Measurements from ENCODE around the gene MEI1. TPM values are rescaled to one million over a fixed set of nuclear protein-coding genes. Genes with fewer than 3 reads are reported as not detected.

MEI1 gene
- total RNA-seq, 1 donor from 2014 or later = 26.1 TPM

DNA sequence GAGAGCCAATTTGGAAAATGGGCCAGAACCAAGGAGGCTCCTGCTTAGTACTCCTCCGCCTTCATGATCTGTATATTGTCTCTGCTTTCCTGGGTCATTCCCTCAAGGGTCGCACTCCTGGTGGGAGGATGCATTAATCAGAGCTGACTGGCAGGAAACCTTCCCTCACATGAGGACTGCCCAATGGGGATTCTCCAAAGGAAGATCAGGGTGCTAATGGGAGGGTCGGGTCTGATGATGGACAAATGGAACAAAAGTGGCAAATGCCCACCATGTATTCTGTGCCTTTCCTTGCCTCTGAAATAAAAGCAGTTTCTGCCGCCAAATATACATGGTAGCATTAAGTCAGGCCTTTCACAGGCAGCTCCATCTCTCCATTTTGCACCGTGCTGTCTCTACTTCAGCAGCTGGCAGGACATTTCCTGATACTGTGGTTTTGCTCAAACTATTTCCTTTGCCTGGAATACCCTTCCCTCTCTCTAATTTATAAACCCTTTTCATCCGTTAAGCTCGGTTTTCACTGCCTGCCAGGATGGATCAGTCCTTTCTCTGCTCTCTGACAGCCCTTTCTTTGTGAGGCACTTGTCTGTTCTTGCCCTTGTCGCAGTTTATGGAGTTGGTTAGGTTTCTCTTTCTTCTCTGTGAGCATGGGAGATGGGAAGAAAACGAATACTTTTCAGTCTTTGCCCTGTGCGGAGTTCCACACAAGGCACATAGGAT is 147.1 kb downstream of the MEI1 start:
- no peaks in the 10 kb centered on the region for H3K9me3 Mint-ChIP-seq
- peak overlapping the region; percentile 77 for H3K27ac Mint-ChIP-seq
- H3K4me1 Mint-ChIP-seq (ENCODE audit: low read depth) = peaks cover 52% of the 10 kb centered on the region
- H3K27me3 Mint-ChIP-seq (ENCODE audit: low read depth) = no peaks in the 10 kb centered on the region
- no peak for DNase-seq (ENCODE audit: low spot score)
- H3K4me3 Mint-ChIP-seq (ENCODE audit: low read depth) = no peak overlapping the region
- H3K36me3 Mint-ChIP-seq (ENCODE audit: low read depth) = peaks cover 64% of the 10 kb centered on the region
- intact Hi-C loops (cut with micrococcal nuclease) = no loop called here

DNA sequence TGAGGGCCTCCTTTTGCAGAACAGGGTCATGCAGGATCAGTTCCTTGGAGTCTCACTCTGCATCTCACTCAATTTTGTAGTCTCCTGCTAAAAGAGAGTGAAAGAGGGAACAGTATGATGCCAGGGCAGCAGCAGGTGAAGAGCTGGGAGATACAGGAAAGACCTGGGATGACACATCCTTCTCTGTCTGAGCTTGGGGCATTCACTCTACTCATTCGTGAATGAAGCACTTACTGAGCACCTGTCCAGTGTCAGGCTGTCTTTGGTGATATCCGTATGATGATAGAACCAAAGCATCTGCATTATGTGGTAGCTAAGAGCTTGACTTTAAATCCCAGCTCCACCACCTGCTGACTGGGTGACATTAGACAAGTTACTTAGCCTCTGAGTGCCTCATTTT is 148.0 kb downstream of the MEI1 start:
- H3K4me3 Mint-ChIP-seq (ENCODE audit: low read depth) = no peak overlapping the region
- intact Hi-C loops (cut with micrococcal nuclease) = no loop called here
- no peaks in the 10 kb centered on the region for H3K9me3 Mint-ChIP-seq
- DNase-seq (ENCODE audit: low spot score) = no peak
- H3K36me3 Mint-ChIP-seq (ENCODE audit: low read depth) = peaks cover 63% of the 10 kb centered on the region
- peak overlapping the region; percentile 55 for H3K27ac Mint-ChIP-seq
- peaks cover 46% of the 10 kb centered on the region for H3K4me1 Mint-ChIP-seq (ENCODE audit: low read depth)
- H3K27me3 Mint-ChIP-seq (ENCODE audit: low read depth) = no peaks in the 10 kb centered on the region

DNA sequence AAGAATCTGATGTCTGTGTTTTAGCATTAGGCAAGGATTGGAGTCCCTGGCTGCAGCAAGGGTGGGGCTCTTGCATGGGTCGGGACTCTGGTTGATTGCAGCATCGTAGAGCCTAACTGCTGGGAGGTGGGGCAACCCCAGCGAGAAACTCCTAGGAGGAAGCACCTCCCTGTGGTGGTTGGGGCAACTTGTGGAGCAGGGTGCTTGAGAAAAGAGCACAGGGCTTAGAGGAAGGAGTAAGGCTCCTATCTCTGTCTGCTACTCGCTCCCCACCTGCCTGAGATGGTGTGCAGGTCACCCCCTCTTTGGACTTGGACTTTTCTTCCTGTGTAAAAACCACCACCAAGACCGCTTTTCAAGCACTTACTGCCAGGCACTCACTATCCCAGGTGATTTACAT is 149.2 kb downstream of the MEI1 start:
- no peak overlapping the region for H3K4me3 Mint-ChIP-seq (ENCODE audit: low read depth)
- intact Hi-C loops (cut with micrococcal nuclease) = no loop called here
- peaks cover 43% of the 10 kb centered on the region for H3K4me1 Mint-ChIP-seq (ENCODE audit: low read depth)
- DNase-seq (ENCODE audit: low spot score) = no peak
- no peaks in the 10 kb centered on the region for H3K27me3 Mint-ChIP-seq (ENCODE audit: low read depth)
- H3K27ac Mint-ChIP-seq = no peak overlapping the region
- H3K9me3 Mint-ChIP-seq = no peaks in the 10 kb centered on the region
- H3K36me3 Mint-ChIP-seq (ENCODE audit: low read depth) = peaks cover 63% of the 10 kb centered on the region

Other genes with a start within 250 kb of the MEI1 start
- 72.1 and 74.3 TPM in 2 replicates for gene PHF5A, start 230.8 kb upstream of the MEI1 start, total RNA-seq
- gene ACO2, start 230.4 kb upstream of the MEI1 start, total RNA-seq = 94.1 and 96.1 TPM in 2 replicates
- 28.6 and 33.2 TPM in 2 replicates for gene POLR3H, start 155.0 kb upstream of the MEI1 start, total RNA-seq
- not detected in 2 replicates for gene CSDC2, start 138.5 kb upstream of the MEI1 start, total RNA-seq
- gene PMM1, start 109.7 kb upstream of the MEI1 start, total RNA-seq = 23.4 and 25.8 TPM in 2 replicates
- 57.3 and 58.5 TPM in 2 replicates for gene DESI1, start 78.5 kb upstream of the MEI1 start, total RNA-seq
- 420 and 421 TPM in 2 replicates for gene XRCC6, start 78.2 kb upstream of the MEI1 start, total RNA-seq
- gene SNU13, start 10.6 kb upstream of the MEI1 start, total RNA-seq = 270 and 284 TPM in 2 replicates
- gene CCDC134, start 101.2 kb downstream of the MEI1 start, total RNA-seq = 17.4 and 19.6 TPM in 2 replicates
- 191 and 202 TPM in 2 replicates for gene SREBF2, start 133.6 kb downstream of the MEI1 start, total RNA-seq
- 1.0 and 1.7 TPM in 2 replicates for gene SHISA8, start 215.6 kb downstream of the MEI1 start, total RNA-seq
- 2.7 and 3.1 TPM in 2 replicates for gene TNFRSF13C, start 227.3 kb downstream of the MEI1 start, total RNA-seq
- 58.6 and 59.3 TPM in 2 replicates for gene CENPM, start 247.6 kb downstream of the MEI1 start, total RNA-seq